Kasumi-1 (cell line): ENCODE results near the gene MLKL.

Experiments
- DNase-seq, 2 experiments: peaks; one replicate each; lab custom pipeline; 2025; lab: John Stamatoyannopoulos, UW

The MLKL gene

GRCh38 chr16:74650966-74651567 lies 49.6 kb downstream of the MLKL start:
- DNase-seq, result peak; percentile 9 to 24

GRCh38 chr16:74649839-74650504 lies 50.7 kb downstream of the MLKL start:
- DNase-seq, result no peak

- no peak for DNase-seq
These were observed 58.7 kb downstream of the MLKL start for GRCh38 chr16:74641969-74642368.

- DNase-seq, result no peak
These were observed 62.8 kb downstream of the MLKL start for GRCh38 chr16:74637742-74638453.

GRCh38 chr16:74635303-74635702 lies 65.4 kb downstream of the MLKL start:
- DNase-seq, result no peak

GRCh38 chr16:74633686-74634085 lies 67.0 kb downstream of the MLKL start:
- no peak for DNase-seq

- no peak for DNase-seq
These were observed 73.0 kb downstream of the MLKL start for GRCh38 chr16:74627506-74628220.

GRCh38 chr16:74626741-74627416 lies 73.8 kb downstream of the MLKL start:
- DNase-seq, result no peak

GRCh38 chr16:74625500-74626350 lies 74.9 kb downstream of the MLKL start:
- DNase-seq, result no peak

- DNase-seq, result no peak
These were observed 76.8 kb downstream of the MLKL start for GRCh38 chr16:74623839-74624235.

- peak; percentile 49 to 65 for DNase-seq
These were observed 77.3 kb downstream of the MLKL start for GRCh38 chr16:74623214-74623838.

GRCh38 chr16:74622005-74622404 lies 78.7 kb downstream of the MLKL start:
- no peak for DNase-seq
